ENCODE measurements around the gene PRKAG2. TPM values are rescaled to one million over a fixed set of nuclear protein-coding genes. Genes with fewer than 3 reads are reported as not detected.
A peak's percentile ranks its signal among the peaks of the same experiment; 100 is the strongest.

PRKAG2 gene
- total RNA-seq, 1 donor from 2014 or later = 35.4 TPM

DNA sequence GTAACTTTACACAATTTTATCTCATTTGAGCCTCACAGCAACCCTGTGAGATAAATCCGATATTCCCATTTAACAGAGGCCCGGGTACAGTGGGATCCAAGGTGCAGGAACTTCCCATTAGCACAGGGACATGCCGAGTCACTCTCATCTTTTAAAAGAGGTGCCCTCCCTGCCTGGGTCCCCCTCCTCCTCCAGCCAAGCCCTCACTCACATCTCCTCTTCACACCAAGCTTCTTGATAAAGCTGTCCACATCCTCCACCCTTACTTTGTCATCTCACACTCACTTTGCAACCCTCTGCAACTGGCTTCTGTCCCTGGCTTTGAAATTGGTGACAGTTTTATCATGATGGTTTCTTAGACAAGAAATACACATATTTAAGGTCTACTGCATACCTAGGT is 212.6 kb downstream of the PRKAG2 start:
- no peak overlapping the region for H3K4me3 ChIP-seq
- TF ChIP-seq, protein P1, sequence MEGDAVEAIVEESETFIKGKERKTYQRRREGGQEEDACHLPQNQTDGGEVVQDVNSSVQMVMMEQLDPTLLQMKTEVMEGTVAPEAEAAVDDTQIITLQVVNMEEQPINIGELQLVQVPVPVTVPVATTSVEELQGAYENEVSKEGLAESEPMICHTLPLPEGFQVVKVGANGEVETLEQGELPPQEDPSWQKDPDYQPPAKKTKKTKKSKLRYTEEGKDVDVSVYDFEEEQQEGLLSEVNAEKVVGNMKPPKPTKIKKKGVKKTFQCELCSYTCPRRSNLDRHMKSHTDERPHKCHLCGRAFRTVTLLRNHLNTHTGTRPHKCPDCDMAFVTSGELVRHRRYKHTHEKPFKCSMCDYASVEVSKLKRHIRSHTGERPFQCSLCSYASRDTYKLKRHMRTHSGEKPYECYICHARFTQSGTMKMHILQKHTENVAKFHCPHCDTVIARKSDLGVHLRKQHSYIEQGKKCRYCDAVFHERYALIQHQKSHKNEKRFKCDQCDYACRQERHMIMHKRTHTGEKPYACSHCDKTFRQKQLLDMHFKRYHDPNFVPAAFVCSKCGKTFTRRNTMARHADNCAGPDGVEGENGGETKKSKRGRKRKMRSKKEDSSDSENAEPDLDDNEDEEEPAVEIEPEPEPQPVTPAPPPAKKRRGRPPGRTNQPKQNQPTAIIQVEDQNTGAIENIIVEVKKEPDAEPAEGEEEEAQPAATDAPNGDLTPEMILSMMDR (IDR thresholded peaks at IDR 0.05) = no peak
- ATAC-seq (no peak), DNase-seq (no peak)
- no peak overlapping the region for H3K27ac ChIP-seq
- H3K36me3 ChIP-seq = no peaks in the 10 kb centered on the region
- intact Hi-C loops (cut with DNase I) = no loop called here
- no peaks in the 10 kb centered on the region for H3K9me3 ChIP-seq
- peaks cover 10% of the 10 kb centered on the region for H3K4me1 ChIP-seq
- H3K27me3 ChIP-seq (ENCODE audit: low read depth) = no peaks in the 10 kb centered on the region

DNA sequence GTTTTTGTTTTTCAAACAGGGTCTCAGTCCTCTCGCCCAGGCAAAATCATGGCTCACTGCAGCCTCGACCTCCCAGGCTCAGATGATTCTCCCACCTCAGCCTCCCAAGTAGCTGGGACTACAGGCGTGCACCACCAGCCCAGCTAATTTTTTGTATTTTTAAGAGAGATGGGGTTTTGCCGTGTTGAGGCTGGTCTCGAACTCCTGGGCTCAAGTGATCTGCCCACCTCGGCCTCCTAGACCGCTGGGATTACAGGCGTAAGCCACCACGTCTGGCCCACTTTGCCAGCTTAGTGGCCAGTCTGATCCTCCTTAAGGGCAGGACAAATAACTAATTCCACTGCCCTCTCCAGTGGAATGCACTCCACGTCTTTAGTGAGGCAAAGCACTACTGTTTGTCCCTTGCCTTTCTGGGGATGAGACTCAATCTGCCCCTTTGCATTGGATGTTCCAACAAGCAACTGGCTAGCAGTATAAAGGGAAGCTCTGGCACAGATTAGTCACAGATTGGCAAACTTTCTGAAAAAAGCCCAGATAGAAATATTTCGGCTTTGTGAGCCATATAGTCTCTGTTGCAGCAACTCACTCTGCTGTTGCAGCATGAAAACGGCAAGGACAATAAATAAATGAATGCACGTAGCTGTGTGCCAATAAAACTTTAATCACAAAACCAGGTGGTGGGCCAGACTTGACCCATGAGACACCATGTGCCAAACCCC is 213.4 kb downstream of the PRKAG2 start:
- no peak for DNase-seq
- no peaks in the 10 kb centered on the region for H3K9me3 ChIP-seq
- peaks cover 10% of the 10 kb centered on the region for H3K4me1 ChIP-seq
- H3K27me3 ChIP-seq (ENCODE audit: low read depth) = no peaks in the 10 kb centered on the region
- ATAC-seq = no peak
- TF ChIP-seq, protein P1 (IDR thresholded peaks at IDR 0.05) = no peak
- intact Hi-C loops (cut with DNase I) = no loop called here
- H3K36me3 ChIP-seq = no peaks in the 10 kb centered on the region
- no peak overlapping the region for H3K27ac ChIP-seq
- no peak overlapping the region for H3K4me3 ChIP-seq

DNA sequence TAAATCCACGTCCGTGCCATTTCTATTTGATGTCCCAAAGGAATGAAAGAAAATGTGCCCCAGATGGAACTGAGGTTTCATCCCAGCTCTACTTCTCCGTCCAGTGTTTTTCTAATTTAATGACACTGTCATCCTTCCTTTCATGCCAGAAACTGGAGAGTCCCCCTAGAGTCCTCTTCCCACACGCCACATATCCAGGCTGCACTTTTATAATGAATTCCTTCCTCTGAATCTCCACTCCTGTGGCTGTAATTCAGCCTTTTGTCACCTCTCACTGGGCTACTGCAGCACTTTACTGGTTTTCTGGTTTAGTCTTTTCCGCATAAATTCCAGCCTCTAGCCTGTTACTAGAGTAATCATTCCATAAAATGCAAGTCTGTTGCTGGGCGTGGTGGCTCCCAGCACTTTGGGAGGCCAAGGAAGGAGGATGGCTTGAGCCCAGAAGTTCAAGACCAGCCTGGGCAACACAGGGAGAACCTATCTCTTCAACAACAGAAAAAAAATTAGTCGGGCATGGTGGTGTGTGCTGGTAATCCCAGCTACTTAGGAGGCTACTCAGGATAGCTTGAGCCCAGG is 214.6 kb downstream of the PRKAG2 start:
- H3K4me3 ChIP-seq = no peak overlapping the region
- no peak overlapping the region for H3K27ac ChIP-seq
- TF ChIP-seq, protein P1 (IDR thresholded peaks at IDR 0.05) = no peak
- intact Hi-C loops (cut with DNase I) = no loop called here
- peaks cover 10% of the 10 kb centered on the region for H3K4me1 ChIP-seq
- no peaks in the 10 kb centered on the region for H3K27me3 ChIP-seq (ENCODE audit: low read depth)
- H3K9me3 ChIP-seq = no peaks in the 10 kb centered on the region
- no peak for DNase-seq
- H3K36me3 ChIP-seq = no peaks in the 10 kb centered on the region
- no peak for ATAC-seq

DNA sequence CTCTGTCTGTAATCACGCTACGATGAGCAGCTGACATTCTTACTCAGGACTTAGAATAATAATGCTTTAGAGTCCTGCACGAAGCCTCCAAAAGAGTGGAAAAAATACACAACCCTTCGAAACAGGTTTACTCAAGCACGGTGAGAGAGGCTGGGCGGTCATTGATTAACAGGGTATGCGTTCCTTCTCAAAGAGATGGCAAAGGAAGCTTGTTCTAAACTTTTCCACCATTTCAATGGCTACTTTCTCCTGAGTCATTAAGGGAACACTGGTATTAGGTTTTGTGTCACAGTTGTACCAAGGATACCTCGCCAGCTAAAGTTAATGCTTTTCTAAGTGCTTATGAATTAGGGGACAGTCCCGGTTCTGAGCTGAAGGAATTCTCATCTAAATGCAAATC is 215.3 kb downstream of the PRKAG2 start:
- Histone ChIP-seq H3K9me3 (no peaks in the 10 kb centered on the region), H3K4me3 (no peak overlapping the region), H3K27me3 (ENCODE audit: low read depth) (no peaks in the 10 kb centered on the region), H3K27ac (no peak overlapping the region), H3K4me1 (peaks cover 10% of the 10 kb centered on the region), H3K36me3 (no peaks in the 10 kb centered on the region)
- ATAC-seq (peak in 1 of 2 donors; percentile 26), DNase-seq (no peak)
- TF ChIP-seq, protein P1 (IDR thresholded peaks at IDR 0.05) = no peak
- intact Hi-C loops (cut with DNase I) = no loop called here

DNA sequence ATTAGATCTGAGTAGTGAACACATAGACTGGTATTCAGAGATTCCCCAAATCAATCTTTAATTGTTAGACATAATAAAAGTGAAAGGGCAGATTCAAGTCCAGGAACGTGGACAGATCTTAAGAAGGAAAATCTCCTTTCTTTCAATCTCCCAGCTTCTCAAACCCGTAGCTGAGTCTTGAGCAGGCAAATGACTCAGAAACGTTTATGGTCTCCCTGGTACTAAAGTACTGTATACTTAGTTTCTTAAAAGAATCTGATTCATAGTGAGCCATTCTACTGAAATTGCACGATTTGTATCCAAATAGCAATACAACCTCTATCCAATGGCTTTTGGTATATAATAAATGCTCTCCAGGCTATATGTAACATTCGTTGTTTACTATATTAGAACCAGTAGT is 216.8 kb downstream of the PRKAG2 start:
- no peaks in the 10 kb centered on the region for H3K36me3 ChIP-seq
- no peaks in the 10 kb centered on the region for H3K9me3 ChIP-seq
- H3K4me3 ChIP-seq = no peak overlapping the region
- peaks cover 6% of the 10 kb centered on the region for H3K4me1 ChIP-seq
- TF ChIP-seq, protein P1 (IDR thresholded peaks at IDR 0.05) = no peak
- DNase-seq (no peak), ATAC-seq (no peak)
- no peaks in the 10 kb centered on the region for H3K27me3 ChIP-seq (ENCODE audit: low read depth)
- no peak overlapping the region for H3K27ac ChIP-seq
- intact Hi-C loops (cut with DNase I) = no loop called here

Measured in lower lobe of right lung (tissue), 2 donors.